NCI-H345 treated with DMSO at 0.1 percent for 48 hours (cell line): ENCODE results near the gene CYTL1.
"Not testable (repeated sequence)": the region's sequence is repeated elsewhere in the genome, so short reads cannot be mapped to it uniquely, and the experiment has no call there.

Source experiments
- DNase-seq: peaks from one replicate; lab custom pipeline; 2025; ENCODE audit not compliant: unreplicated experiment; lab: John Stamatoyannopoulos, UW

Gene CYTL1

GRCh38 chr4:5019274-5019673 is at the start of gene CYTL1:
Gene CYTL1, minus strand, starts transcription at chr4:5019458. Its CDS starts 13 bp downstream, at chr4:5019445.
- DNase-seq, result no peak

GRCh38 chr4:5067908-5068307 is 48.6 kb upstream of the CYTL1 start:
- no peak for DNase-seq

DNA sequence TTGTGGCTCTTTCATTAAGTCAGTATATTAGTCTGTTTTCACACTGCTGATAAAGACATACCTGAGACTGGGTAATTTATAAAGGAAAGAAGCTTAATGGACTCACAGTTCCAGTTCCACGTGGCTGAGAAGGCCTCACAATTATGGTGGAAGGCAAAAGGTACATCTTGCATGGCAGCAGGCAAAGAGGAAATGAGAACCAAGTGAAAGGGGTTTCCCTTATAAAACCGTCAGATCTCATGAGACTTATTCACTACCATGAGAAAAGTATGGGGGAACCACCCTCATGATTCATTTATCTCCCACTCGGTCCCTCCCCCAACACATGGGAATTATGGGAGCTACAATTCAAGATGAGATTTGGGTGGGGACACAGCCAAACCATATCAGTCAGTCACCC is 47.7 kb upstream of the CYTL1 start:
- not testable (repeated sequence) for DNase-seq

GRCh38 chr4:5066101-5066500 is 46.8 kb upstream of the CYTL1 start:
- DNase-seq, result no peak

- DNase-seq, result no peak
These were observed 36.2 kb upstream of the CYTL1 start for GRCh38 chr4:5055411-5055810.

- DNase-seq, result no peak
These were observed 35.3 kb upstream of the CYTL1 start for GRCh38 chr4:5054532-5054931.

DNA sequence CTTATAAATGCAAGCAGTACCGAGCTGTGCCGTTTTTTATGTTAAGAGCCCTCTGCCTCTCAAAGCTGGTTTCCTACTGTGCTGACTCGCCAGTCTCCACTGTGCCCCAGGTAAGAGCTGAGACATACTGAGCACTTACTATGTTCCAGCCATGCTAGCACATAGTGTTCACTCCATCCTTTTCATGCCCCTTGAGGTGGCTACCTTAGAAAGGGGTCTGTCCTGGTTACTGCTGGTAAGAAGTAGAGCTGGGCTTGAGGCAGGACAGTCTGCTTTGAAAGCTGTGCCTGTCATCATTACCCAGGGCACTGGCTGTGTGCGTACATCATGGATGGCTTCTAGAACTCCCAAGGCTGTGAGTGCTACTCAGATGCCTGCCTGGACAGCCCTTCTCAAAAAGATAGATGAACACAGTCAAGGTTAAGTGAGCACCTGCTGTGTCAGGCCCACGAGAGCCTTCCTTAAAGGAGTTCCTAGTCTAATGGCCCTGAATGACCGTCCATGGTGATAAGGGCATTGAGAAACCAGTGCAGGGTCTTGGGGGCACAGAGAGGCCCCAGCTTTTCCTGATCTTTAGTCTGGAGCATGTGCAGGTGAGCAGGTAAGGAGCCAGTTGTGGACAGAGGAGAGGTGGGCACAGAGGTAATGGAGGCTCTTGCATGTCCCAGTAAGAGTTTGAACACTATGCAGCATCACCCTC is 33.6 kb upstream of the CYTL1 start:
- DNase-seq, result no peak

DNA sequence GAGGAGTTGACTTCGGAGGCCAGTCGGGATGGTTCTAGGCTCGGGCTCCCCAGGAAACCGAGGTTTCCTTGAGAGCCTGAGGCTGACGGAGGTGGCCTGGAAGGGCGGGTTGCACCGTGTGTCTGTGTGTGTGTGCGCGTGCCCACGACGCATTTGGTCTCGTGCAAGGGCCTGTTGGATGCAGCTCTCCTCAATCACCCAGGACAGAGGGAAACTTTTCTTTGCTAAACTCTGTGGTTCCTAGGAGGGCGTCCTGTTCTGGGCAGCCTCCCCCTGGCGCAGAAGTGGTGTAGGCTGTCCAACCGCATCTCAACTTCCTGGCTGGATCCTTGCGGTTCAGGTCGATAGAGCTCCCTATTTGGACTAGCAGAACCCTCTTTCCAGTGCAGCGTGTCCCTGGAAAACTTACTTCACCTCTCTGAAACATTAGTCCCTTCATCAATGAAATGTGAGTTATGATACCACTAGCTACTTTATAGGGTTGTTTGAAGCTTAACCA is 33.0 kb upstream of the CYTL1 start:
- no peak for DNase-seq

DNA sequence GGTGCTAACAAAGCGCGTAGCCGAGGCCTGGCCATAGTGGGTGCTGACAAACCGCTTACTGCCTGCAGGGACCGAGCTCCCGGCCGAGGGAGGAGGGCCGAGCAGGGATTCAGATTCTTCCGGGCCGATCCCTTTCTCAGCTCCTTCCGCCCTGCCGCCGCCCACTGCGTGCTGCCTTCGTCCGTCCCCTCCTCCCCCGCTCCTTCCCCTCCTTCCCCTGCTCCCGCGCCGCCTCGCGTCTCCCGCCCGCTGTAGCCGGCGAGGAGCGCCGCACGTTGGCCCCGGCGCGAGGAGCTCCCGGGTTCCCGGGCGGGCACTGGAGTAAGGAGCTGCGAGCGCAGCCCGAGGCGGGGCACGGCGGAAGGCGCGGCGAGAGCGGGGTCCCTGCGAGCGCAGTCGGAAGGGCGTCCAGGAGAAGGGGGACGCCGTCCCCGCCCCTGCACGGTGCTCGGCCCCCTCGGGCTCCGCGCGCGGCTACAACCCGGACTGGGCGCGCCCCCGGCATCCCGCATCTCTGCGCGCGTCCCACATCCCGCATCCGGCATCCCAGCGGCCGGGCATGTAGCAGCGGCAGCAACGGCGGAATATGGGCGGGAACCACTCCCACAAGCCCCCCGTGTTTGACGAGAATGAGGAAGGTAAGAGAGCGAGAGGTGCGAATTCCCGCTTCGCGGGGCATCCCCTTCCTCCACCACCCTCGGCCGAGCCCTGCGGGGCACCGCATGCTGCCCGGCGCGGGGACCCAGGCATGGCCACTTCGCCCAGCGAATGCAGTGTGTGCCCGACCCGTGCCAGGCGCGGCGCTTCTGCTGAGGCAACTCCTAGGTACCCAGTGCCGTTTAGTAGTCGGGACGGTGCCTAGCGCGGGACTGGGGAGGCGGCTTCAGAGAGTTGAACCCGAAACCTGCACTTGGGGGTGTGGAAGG is 32.3 kb upstream of the CYTL1 start, which contains the start of gene STK32B:
Gene STK32B, plus strand, starts transcription at position 203 of the 926 bp plus-strand sequence.
- DNase-seq, result no peak

DNA sequence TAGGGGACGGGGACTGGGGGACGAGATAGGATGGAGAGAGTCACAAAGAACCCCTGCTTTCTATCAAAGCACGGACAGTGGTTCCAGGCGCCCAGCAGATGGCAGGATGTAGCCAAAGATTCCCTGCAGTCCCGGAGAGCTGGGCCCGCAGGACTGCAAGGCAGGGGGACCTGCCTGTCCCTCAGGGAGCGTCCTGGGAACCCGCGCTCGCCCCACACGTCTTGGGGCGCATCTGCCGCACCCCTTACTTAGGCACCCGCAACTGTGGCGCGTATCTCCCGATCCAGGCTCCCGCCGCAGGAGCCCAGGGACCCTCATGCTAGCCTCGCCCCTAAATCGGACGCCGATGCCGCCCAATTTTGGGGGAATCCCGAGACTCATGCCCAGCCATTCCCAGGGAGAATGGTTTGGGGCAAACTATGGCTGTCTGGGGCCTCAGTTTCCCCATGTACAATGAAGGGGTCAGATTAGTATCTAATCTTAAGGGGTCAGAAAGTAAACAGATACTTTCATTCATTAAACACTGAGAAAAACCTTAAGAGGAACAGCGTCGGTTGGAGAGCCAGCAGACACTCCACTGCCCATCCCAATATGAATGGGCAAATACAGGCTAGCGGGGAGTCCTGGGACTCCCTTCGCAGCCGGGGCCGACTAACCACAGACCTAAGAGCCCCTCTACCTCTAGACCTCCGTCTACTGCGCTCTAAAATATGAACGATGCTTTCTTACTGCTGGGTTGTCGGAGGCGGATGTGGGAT is 31.4 kb upstream of the CYTL1 start:
- peak; percentile 37 for DNase-seq

DNA sequence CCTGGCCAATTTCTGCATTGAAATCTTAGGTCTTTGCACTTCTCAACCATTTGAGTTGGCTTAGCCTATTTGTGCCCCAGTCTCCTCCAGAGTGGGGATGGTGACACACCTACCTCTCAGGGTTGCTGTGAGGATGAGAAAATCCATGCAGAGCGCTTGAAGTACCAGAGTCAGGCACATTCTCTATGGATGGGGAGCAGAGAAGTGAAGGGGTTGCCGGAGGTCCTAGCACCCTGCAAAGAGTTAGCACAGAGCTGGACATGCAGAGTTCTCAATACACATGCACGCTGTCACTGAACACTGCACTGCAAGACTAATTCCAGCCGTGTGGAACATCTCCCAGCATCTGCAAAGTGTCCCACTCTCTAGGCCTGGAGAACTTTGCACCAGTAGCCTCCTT is 29.5 kb upstream of the CYTL1 start:
- no peak for DNase-seq

- DNase-seq, result no peak
These were observed 25.8 kb upstream of the CYTL1 start for GRCh38 chr4:5045097-5045496.

DNA sequence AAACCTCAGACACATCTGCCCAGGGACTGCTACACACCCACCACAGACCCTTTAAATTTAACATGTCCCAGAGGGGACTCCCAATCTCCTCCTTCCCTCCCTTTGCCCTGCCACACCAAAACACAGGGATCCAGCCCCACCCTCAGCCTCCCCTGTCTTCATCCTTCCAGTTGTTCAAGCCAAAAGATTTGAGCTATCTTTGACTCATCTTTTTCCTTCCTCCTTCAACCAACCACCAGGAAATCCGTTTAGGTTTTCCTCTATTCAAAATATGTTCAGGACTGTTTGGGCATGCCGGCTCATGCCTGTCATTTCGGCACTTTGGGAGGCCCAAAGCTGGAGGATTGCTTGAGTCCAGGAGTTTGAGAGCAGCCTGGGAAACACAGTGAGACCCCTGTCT is 25.1 kb upstream of the CYTL1 start:
- no peak for DNase-seq

DNA sequence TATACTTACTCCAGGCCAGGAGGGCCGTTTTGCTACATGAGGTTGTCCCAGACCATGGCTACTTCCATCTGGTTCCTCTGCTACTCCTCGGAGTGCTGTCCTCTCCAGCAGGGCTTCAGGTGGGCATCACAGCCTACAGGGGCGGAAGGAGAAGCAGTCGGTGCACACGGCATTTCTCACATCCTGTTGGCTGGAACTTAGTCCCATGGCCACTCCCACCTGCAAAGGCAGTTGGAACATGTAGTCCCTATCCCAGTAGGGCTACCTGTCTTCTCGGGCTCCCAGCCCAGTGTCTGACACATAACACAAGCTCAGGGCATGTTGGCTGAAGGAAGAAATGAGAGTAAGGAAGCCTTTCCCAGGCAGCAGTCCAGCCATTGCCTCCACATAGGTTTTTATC is 24.3 kb upstream of the CYTL1 start:
- no peak for DNase-seq

- no peak for DNase-seq
These were observed 22.4 kb upstream of the CYTL1 start for GRCh38 chr4:5041699-5042098.

DNA sequence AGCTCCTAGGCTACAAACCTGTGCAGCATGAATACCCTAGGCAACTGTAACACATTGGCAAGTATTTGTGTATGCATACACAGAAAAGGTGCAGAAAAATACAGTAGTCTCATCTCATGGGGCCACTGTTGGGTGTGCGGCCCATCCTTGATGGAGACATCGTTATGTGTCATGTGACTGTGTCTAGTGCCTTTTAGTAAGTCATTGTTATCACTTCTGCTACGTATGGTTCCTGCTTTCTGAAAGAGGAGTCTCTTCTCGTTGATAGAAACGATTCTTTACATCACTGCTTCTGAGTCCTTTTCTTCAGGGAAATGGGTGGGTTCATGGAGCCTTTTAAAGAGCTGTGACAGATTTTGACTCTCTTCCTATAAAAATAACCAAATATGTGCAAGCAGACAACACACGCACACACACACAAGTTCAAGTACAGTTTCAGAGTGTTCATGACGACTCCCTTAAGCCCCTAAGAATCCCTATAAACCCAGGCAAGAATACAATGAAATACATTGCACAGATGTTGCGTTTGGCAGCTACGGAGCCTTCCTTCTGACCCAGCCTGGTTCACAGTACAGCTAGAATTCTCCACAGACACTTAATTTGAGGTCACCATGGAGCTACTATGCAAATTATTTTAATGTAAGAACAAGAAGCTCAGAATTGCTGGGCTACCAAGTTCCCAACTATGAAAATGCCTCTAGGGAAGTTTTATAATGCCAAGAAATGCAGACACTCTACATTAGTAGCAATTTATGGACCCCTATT is 21.8 kb upstream of the CYTL1 start:
- DNase-seq, result no peak

DNA sequence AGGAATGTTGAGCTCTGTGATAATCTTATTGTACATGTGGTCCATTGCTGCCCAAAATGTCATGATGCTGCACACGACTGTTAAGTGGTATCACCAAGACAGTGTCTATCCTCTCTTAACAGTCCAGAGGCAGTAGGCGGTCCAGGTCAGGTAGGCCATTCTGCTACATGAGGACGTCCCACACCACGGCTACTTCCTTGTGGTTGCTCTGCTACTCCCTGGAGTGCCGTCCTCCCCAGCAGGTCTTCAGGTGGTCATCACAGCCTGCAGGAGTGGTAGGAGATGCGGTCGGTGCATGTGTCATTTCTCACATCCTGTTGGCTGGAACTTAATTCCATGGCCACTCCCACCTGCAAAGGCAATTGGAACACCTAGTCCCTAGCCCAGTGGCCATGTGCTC is 20.5 kb upstream of the CYTL1 start:
- no peak for DNase-seq

- no peak for DNase-seq
These were observed 18.6 kb upstream of the CYTL1 start for GRCh38 chr4:5037553-5038551.

- DNase-seq, result no peak
These were observed 17.0 kb upstream of the CYTL1 start for GRCh38 chr4:5036239-5036638.
